PC-3 (cell line): Measurements from ENCODE around the gene DNAAF3.

Experiments used
- EZH2phosphoT487 ChIP-seq: fragments of 300-600 bp; sonication (generic); IDR thresholded peaks from 2 replicates; pipeline ENCODE4 v1.6.1; 2018; ENCODE audit warnings: mild to moderate bottlenecking, antibody characterized with exemption, low read length, borderline replicate concordance
- TF ChIP-seq, protein P1 (sequence below): fragments of 300-600 bp; sonication (generic); conservative IDR thresholded peaks from 2 replicates; pipeline ENCODE4 v1.5.1; 2017; ENCODE audit warnings: antibody characterized with exemption, low read depth, mild to moderate bottlenecking, low read length

DNA sequence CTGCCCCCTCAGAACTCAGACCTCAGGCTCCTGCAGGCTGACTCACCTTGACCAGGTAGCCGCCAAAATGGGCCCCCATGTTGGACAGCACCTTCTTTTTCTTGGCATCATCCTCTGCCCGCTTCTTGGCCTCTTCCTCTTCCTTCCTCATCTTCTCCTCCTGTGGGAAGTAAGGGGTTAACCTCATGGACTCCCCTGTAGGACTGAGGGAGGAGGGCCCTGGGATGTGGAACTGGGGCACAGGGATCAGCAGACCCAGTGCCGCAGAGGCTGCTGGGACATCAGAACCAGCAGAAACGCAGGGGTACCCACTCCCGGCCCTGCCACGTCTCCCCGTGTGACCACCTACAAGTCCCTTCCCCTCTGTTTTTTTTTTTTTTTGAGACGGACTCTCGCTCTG, 28.5 kb downstream of the DNAAF3 start:
- TF ChIP-seq EZH2phosphoT487 = no peak
- TF ChIP-seq, protein P1, sequence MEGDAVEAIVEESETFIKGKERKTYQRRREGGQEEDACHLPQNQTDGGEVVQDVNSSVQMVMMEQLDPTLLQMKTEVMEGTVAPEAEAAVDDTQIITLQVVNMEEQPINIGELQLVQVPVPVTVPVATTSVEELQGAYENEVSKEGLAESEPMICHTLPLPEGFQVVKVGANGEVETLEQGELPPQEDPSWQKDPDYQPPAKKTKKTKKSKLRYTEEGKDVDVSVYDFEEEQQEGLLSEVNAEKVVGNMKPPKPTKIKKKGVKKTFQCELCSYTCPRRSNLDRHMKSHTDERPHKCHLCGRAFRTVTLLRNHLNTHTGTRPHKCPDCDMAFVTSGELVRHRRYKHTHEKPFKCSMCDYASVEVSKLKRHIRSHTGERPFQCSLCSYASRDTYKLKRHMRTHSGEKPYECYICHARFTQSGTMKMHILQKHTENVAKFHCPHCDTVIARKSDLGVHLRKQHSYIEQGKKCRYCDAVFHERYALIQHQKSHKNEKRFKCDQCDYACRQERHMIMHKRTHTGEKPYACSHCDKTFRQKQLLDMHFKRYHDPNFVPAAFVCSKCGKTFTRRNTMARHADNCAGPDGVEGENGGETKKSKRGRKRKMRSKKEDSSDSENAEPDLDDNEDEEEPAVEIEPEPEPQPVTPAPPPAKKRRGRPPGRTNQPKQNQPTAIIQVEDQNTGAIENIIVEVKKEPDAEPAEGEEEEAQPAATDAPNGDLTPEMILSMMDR = no peak
